K562 (cell line): Measurements from ENCODE around the gene ZNF23. TPM values are rescaled to one million over a fixed set of nuclear protein-coding genes. Genes with fewer than 3 reads are reported as not detected.
A peak's percentile ranks its signal among the peaks of the same experiment; 100 is the strongest.

ENCODE experiments used
- ATAC-seq: fragments of 200-7000 bp; cut with Tn5 transposase; 3 replicates; pipeline ENCODE4 v1.9.1; 2020; ENCODE audit warnings: moderate library complexity
- BruUV-seq: library from RNA; stranded (reverse); fragments of 400-500 nt; replicated peaks from 2 replicates; lab custom pipeline; 2021; lab: Mats Ljungman, UMichigan
- CTCF ChIA-PET: fragments of 300-600 bp; formaldehyde crosslinking; extraction: SDS; loops from one replicate; lab custom pipeline; 2021; ENCODE audit warnings: low intra/inter-chr PET ratio; lab: Yijun Ruan, JAX
- POLR2A ChIA-PET: fragments of 300-600, 350-650 bp; sonication (Branson Sonifier 250); formaldehyde crosslinking; extraction: SDS; loops from one replicate; lab custom pipeline; 2021; ENCODE audit warnings: antibody characterized with exemption, inconsistent platforms; lab: Yijun Ruan, JAX
- DNase-seq, 4 experiments: peaks; one replicate each; pipeline versions ENCODE4 v3.0.0 to v3.0.0-alpha.2; 2011 to 2018; ENCODE audit warnings: low spot score in 3 of 4, mixed read lengths in 3 of 4; ENCODE audit errors: extremely low read depth in 1 of 4
- FAIRE-seq: peaks from 2 replicates; lab custom pipeline; 2011; peaks lifted over from hg19 to GRCh38; lab: Jason Lieb, UNC
- H2AFZ ChIP-seq: 2 replicates; pipeline ENCODE4 v1.6.0; 2011; ENCODE audit warnings: low read depth, low read length, control low read depth, inconsistent platforms
- H3K27ac ChIP-seq: fragments of 200-600 bp; 3 replicates; pipeline ENCODE4 v1.8.0; 2011; ENCODE audit warnings: low read depth, mild to moderate bottlenecking, control low read depth, inconsistent platforms, low read length, moderate library complexity, mixed read lengths; ENCODE audit errors: extremely low read depth
- H3K27me3 ChIP-seq, 2 experiments: fragments of 300-600 bp in 1 of 2; 2 replicates in 1 of 2; 3 replicates in 1 of 2; pipeline versions ENCODE4 v1.6.0 to v1.8.0; 2011; ENCODE audit warnings: inconsistent platforms in 2 of 2, low read length in 2 of 2, mild to moderate bottlenecking in 1 of 2, mixed read lengths in 1 of 2, moderate library complexity in 1 of 2; ENCODE audit not compliant: control insufficient read depth in 2 of 2, insufficient read depth in 2 of 2
- H3K36me3 ChIP-seq: fragments of 300-600 bp; 3 replicates; pipeline ENCODE4 v1.8.0; 2011; ENCODE audit warnings: mild to moderate bottlenecking, low read length, inconsistent platforms; ENCODE audit not compliant: control insufficient read depth, insufficient read depth
- H3K4me1 ChIP-seq, 2 experiments: fragments of 200-600 bp in 1 of 2; replicated peaks in 1 of 2; 2 replicates in 1 of 2; 3 replicates in 1 of 2; pipeline versions ENCODE4 v1.5.1 to v1.8.0; 2011; ENCODE audit warnings: inconsistent platforms in 2 of 2, low read length in 2 of 2, mild to moderate bottlenecking in 1 of 2, mixed read lengths in 1 of 2, moderate library complexity in 1 of 2; ENCODE audit not compliant: control insufficient read depth in 2 of 2, insufficient read depth in 2 of 2
- H3K4me2 ChIP-seq: 2 replicates; pipeline ENCODE4 v1.6.1; 2011; ENCODE audit warnings: low read length, control low read depth, inconsistent platforms, mixed read lengths; ENCODE audit not compliant: insufficient read depth
- H3K4me3 ChIP-seq: fragments of 200-600 bp; sonication (generic), shearing (Covaris generic); 2 replicates; pipeline ENCODE4 v1.5.1; 2016; ENCODE audit warnings: control low read depth, inconsistent platforms
- H3K79me2 ChIP-seq: fragments of 200-600 bp; 3 replicates; pipeline ENCODE4 v1.8.0; 2011; ENCODE audit warnings: low read length, inconsistent platforms; ENCODE audit not compliant: control insufficient read depth, insufficient read depth
- H3K9ac ChIP-seq, 2 experiments: 2 replicates each; pipeline versions ENCODE4 v1.6.0 to v1.6.1; 2011; ENCODE audit warnings: low read depth in 2 of 2, low read length in 2 of 2, control low read depth in 1 of 2, inconsistent platforms in 1 of 2, mild to moderate bottlenecking in 1 of 2, mixed read lengths in 1 of 2; ENCODE audit not compliant: insufficient read depth in 1 of 2
- H3K9me1 ChIP-seq: one replicate; pipeline ENCODE4 v1.6.0; 2011; ENCODE audit warnings: inconsistent platforms, mild to moderate bottlenecking, low read length, moderate library complexity; ENCODE audit not compliant: control insufficient read depth, insufficient read depth
- H3K9me3 ChIP-seq: replicated peaks from 2 replicates; pipeline ENCODE4 v1.5.1; 2011; ENCODE audit warnings: low read depth, low read length, inconsistent platforms; ENCODE audit not compliant: control insufficient read depth, insufficient read depth
- H4K20me1 ChIP-seq: replicated peaks from 2 replicates; pipeline ENCODE4 v1.6.1; 2011; ENCODE audit warnings: low read length, inconsistent platforms, mixed read lengths; ENCODE audit not compliant: control insufficient read depth, insufficient read depth
- ARNT ChIP-seq, 2 experiments: fragments of 450-650 bp; IDR thresholded peaks; 2 replicates each; pipeline ENCODE4 v1.6.1; 2016; ENCODE audit warnings: mild to moderate bottlenecking in 1 of 2
- BRD4 ChIP-seq: fragments of 200-600 bp; sonication (generic); IDR thresholded peaks from 2 replicates; pipeline ENCODE4 v1.6.1; 2017; ENCODE audit warnings: inconsistent platforms
- HES1 ChIP-seq: fragments of 450-650 bp; IDR thresholded peaks from 2 replicates; pipeline ENCODE4 v1.6.1; 2016; ENCODE audit warnings: low read depth, mild to moderate bottlenecking, moderate library complexity
- L3MBTL2 ChIP-seq: fragments of 450-650 bp; IDR thresholded peaks from 2 replicates; pipeline ENCODE4 v1.6.1; 2016; ENCODE audit warnings: mild to moderate bottlenecking, moderate library complexity
- NFXL1 ChIP-seq: fragments of 450-650 bp; formaldehyde crosslinking; IDR thresholded peaks from 2 replicates; pipeline ENCODE4 v1.4.0; 2021; ENCODE audit warnings: mild to moderate bottlenecking
- POLR3A ChIP-seq: IDR thresholded peaks from 2 replicates; pipeline ENCODE4 v1.6.1; 2011; ENCODE audit warnings: borderline replicate concordance, mild to moderate bottlenecking, moderate library complexity; ENCODE audit not compliant: insufficient read length, insufficient read depth; ENCODE audit errors: extremely low read depth
- PRPF4 ChIP-seq: fragments of 200-400 bp; formaldehyde crosslinking; IDR thresholded peaks from one replicate; pipeline ENCODE4 v1.6.1; 2017; ENCODE audit warnings: low read length, low read depth, mild to moderate bottlenecking; ENCODE audit not compliant: insufficient read depth, poor library complexity, severe bottlenecking
- RFX1 ChIP-seq: fragments of 450-650 bp; IDR thresholded peaks from 2 replicates; pipeline ENCODE4 v1.6.1; 2016; ENCODE audit warnings: mild to moderate bottlenecking, moderate library complexity
- SMAD1 ChIP-seq: fragments of 150-350 bp; IDR thresholded peaks from 2 replicates; pipeline ENCODE4 v1.6.1; 2014; ENCODE audit warnings: low read length, low read depth; ENCODE audit not compliant: partially characterized antibody
- SPI1 ChIP-seq: IDR thresholded peaks from 2 replicates; pipeline ENCODE4 v1.6.1; 2011; ENCODE audit warnings: low read depth, low read length, control low read depth, borderline replicate concordance
- SRSF7 ChIP-seq: fragments of 200-400 bp; formaldehyde crosslinking; optimal IDR thresholded peaks from 2 replicates; pipeline ENCODE3; 2017; ENCODE audit warnings: mild to moderate bottlenecking, low read depth, low read length
- ZFP1 ChIP-seq: fragments of 450-650 bp; formaldehyde crosslinking; IDR thresholded peaks from 2 replicates; pipeline ENCODE4 v1.4.0; 2020; ENCODE audit warnings: mild to moderate bottlenecking, mixed read lengths
- ZNF324 ChIP-seq: fragments of 250-450 bp; sonication (Bioruptor Pico); IDR thresholded peaks from 2 replicates; pipeline ENCODE4 v1.4.0; 2020; ENCODE audit warnings: mild to moderate bottlenecking
- ZNF436 ChIP-seq: fragments of 250-450, 450-650 bp; sonication (Bioruptor Pico); formaldehyde crosslinking; IDR thresholded peaks from 2 replicates; pipeline ENCODE4 v1.7.0; 2020; ENCODE audit warnings: mild to moderate bottlenecking
- WGBS: fragments of 100-300 bp; shearing (Covaris generic); methylation state at CpG from one replicate; pipeline ENCODE4 v1.1.6; 2016; ENCODE audit warnings: low coverage, mixed read lengths; ENCODE audit not compliant: insufficient coverage; ENCODE audit errors: missing lambda C conversion rate; 5-methylcytosine and 5-hydroxymethylcytosine counted together
- in situ Hi-C: fragments of 300-500 bp; cut with MboI; formaldehyde crosslinking; loops from 4 replicates; pipeline ENCODE4 v1.15.0; 2018; ENCODE audit warnings: inconsistent platforms, mixed read lengths
- intact Hi-C: fragments of 100-400 bp; cut with micrococcal nuclease; formaldehyde crosslinking; loops from 2 replicates; pipeline ENCODE4 v1.14.2; 2022
- polyA plus RNA-seq, 8 experiments: library from polyadenylated mRNA; depleted of rRNA in 4 of 8; stranded (reverse) in 5 of 8; unstranded in 3 of 8; fragments of >200 nt; fragmentation: Nextera tagmentation in 2 of 8; fragmentation: Illumina TruSeq in 1 of 8; extraction: Ambion mirVana in 2 of 8; extraction: Trizol in 1 of 8; gene quantifications; 2 replicates each; pipeline versions ENCODE4 v1.2.1 to v1.2.3, GENCODE V29; 2011 to 2014; ENCODE audit warnings: inconsistent platforms in 1 of 8, missing spikeins in 1 of 8
- total RNA-seq, 7 experiments: library from RNA; depleted of rRNA in 6 of 7; stranded (reverse); fragments of >200 nt in 6 of 7; fragmentation: Illumina TruSeq in 2 of 7; extraction: Trizol in 2 of 7; gene quantifications; 2 replicates each; pipeline versions ENCODE4 v1.2.1 to v1.2.3, GENCODE V29; 2011 to 2021; ENCODE audit warnings: low replicate concordance in 1 of 7

The ZNF23 gene
- total and polyA plus RNA-seq, 9 of the 15 experiments (the other 6 are each of a cell fraction or from before 2014, with no cell fraction given): 4.7 to 13.4 (median 11.2) TPM

GRCh38 chr16:71493213-71493612 is 31.2 kb upstream of the ZNF23 start:
- peaks cover 15 to 25% of the 10 kb centered on the region in 2 experiments for H3K4me1 ChIP-seq
- peaks cover 3% of the 10 kb centered on the region for H3K9me3 ChIP-seq
- H4K20me1 ChIP-seq: no peaks in the 10 kb centered on the region
- in situ Hi-C loops: no loop called here
- no peaks in the 10 kb centered on the region; the same call in 2 of the 3 replicates for H3K36me3 ChIP-seq
- no peaks in the 10 kb centered on the region for H3K79me2 ChIP-seq
- 61% methylated on average over 3 of the region's 3 CpGs for WGBS
- TF ChIP-seq PRPF4 (no peak), L3MBTL2 (0 out of 2 replicates have a peak, but pooled peaks have one; percentile 29), POLR3A (no peak), SMAD1 (no peak), ZFP1 (CRISPR knock-in tag) (no peak), ZNF436 (CRISPR knock-in tag) (no peak), SRSF7 (no peak), ZNF324 (CRISPR knock-in tag) (no peak), ARNT (IDR thresholded peaks at IDR 0.05) (no peak), BRD4 (no peak), NFXL1 (CRISPR knock-in tag) (no peak), SPI1 (peak; percentile 45; the same call in 1 of the 2 replicates), HES1 (no peak), RFX1 (no peak)
- TF ChIP-seq, all 486 proteins: peak for 2
- no peaks in the 10 kb centered on the region for H3K27me3 ChIP-seq
- no TSS peak for BruUV-seq
- no peak overlapping the region for H3K4me3 ChIP-seq
- H3K9me1 ChIP-seq: no peaks in the 10 kb centered on the region
- H3K9ac ChIP-seq: peak overlapping the region in 1 of 2 experiments; percentile 58; a peak in 2 of 4 replicates
- POLR2A ChIA-PET: no interaction called here
- H2AFZ ChIP-seq: peak overlapping the region; percentile 93
- peak in 1 of 4 experiments; percentile 15 for DNase-seq
- peak; percentile 67 for FAIRE-seq
- intact Hi-C loops: no loop called here
- no peak overlapping the region; the same call in 1 of the 2 replicates for H3K4me2 ChIP-seq
- ATAC-seq: peak; percentile 61
- CTCF ChIA-PET: no interaction called here
- H3K27ac ChIP-seq: peak overlapping the region; percentile 89
